WTC11 (cell line): Measurements from ENCODE around the gene GNG13. TPM values are rescaled to one million over a fixed set of nuclear protein-coding genes. Genes with fewer than 3 reads are reported as not detected.

ENCODE experiments used
- ATAC-seq: fragments of 200-7000 bp; cut with Tn5 transposase; 2 replicates; pipeline ENCODE4 v1.10.0; 2021; ENCODE audit warnings: mild to moderate bottlenecking, moderate library complexity
- CTCF ChIA-PET: fragments of 300-600 bp; sonication (Branson Sonifier 250); formaldehyde crosslinking; loops from one replicate; lab custom pipeline; 2021; ENCODE audit warnings: antibody characterized with exemption; lab: Charles Lee
- POLR2A ChIA-PET: fragments of 350-600 bp; sonication (Branson Sonifier 250); formaldehyde crosslinking; loops from one replicate; lab custom pipeline; 2021; ENCODE audit warnings: antibody characterized with exemption; lab: Charles Lee
- DNase-seq: peaks from one replicate; pipeline ENCODE4 v3.0.0; 2021; ENCODE audit warnings: low spot score
- H3K27ac Mint-ChIP-seq: 2 replicates; pipeline ENCODE4 v1.8.0; 2021; ENCODE audit warnings: mixed read lengths
- H3K27me3 Mint-ChIP-seq: 2 replicates; pipeline ENCODE4 v1.8.0; 2021; ENCODE audit warnings: low read depth, mild to moderate bottlenecking, moderate library complexity, mixed read lengths
- H3K36me3 Mint-ChIP-seq: 2 replicates; pipeline ENCODE4 v1.8.0; 2021; ENCODE audit warnings: mixed read lengths
- H3K4me1 Mint-ChIP-seq: 2 replicates; pipeline ENCODE4 v1.8.0; 2022; ENCODE audit warnings: mixed read lengths
- H3K4me3 Mint-ChIP-seq: 2 replicates; pipeline ENCODE4 v1.8.0; 2021; ENCODE audit warnings: mild to moderate bottlenecking, moderate library complexity, mixed read lengths
- H3K9me3 Mint-ChIP-seq: 2 replicates; pipeline ENCODE4 v1.8.0; 2021; ENCODE audit warnings: mixed read lengths
- ATF1 ChIP-seq: sonication (generic); formaldehyde crosslinking; IDR thresholded peaks from 2 replicates; pipeline ENCODE4 v1.8.1; 2023; ENCODE audit warnings: mild to moderate bottlenecking, moderate library complexity, missing genetic modification reagents
- ELF4 ChIP-seq: sonication (generic); formaldehyde crosslinking; IDR thresholded peaks from 2 replicates; pipeline ENCODE4 v1.8.1; 2022; ENCODE audit warnings: low read depth, mild to moderate bottlenecking, moderate library complexity, missing genetic modification reagents
- EMX1 ChIP-seq: fragments of 250-450 bp; sonication (Bioruptor Pico); IDR thresholded peaks from 2 replicates; pipeline ENCODE4 v1.8.0; 2021; ENCODE audit warnings: mild to moderate bottlenecking
- FOXJ3 ChIP-seq: sonication (generic); formaldehyde crosslinking; IDR thresholded peaks from 2 replicates; pipeline ENCODE4 v1.9.0; 2021; ENCODE audit warnings: missing genetic modification reagents, mild to moderate bottlenecking, borderline replicate concordance
- GRHL2 ChIP-seq: fragments of 250-450 bp; sonication (Bioruptor Pico); IDR thresholded peaks from 2 replicates; pipeline ENCODE4 v1.8.0; 2022; ENCODE audit warnings: mild to moderate bottlenecking, moderate library complexity; ENCODE audit not compliant: insufficient replicate concordance, severe bottlenecking
- MXD4 ChIP-seq: fragments of 250-450 bp; sonication (Bioruptor Pico); IDR thresholded peaks from 2 replicates; pipeline ENCODE4 v1.8.0; 2021; ENCODE audit warnings: mild to moderate bottlenecking, moderate library complexity, borderline replicate concordance
- NFYB ChIP-seq: sonication (generic); formaldehyde crosslinking; conservative IDR thresholded peaks from 2 replicates; pipeline ENCODE4 v1.8.0; 2022; ENCODE audit warnings: low read depth, missing genetic modification reagents
- NR1H2 ChIP-seq: sonication (generic); formaldehyde crosslinking; IDR thresholded peaks from 2 replicates; pipeline ENCODE4 v1.9.0; 2021; ENCODE audit warnings: mild to moderate bottlenecking, moderate library complexity, missing genetic modification reagents
- SMAD3 ChIP-seq: sonication (generic); formaldehyde crosslinking; IDR thresholded peaks from 2 replicates; pipeline ENCODE4 v1.8.0; 2022; ENCODE audit warnings: missing genetic modification reagents, mild to moderate bottlenecking, borderline replicate concordance
- SP1 ChIP-seq: sonication (generic); formaldehyde crosslinking; conservative IDR thresholded peaks from 2 replicates; pipeline ENCODE4 v1.8.1; 2022; ENCODE audit warnings: missing genetic modification reagents
- USF2 ChIP-seq: sonication (generic); formaldehyde crosslinking; IDR thresholded peaks from 2 replicates; pipeline ENCODE4 v1.8.1; 2023; ENCODE audit warnings: mild to moderate bottlenecking, missing genetic modification reagents, moderate library complexity
- ZNF281 ChIP-seq: sonication (generic); formaldehyde crosslinking; IDR thresholded peaks from 2 replicates; pipeline ENCODE4 v1.8.0; 2023; ENCODE audit warnings: mild to moderate bottlenecking, missing genetic modification reagents
- ZNF317 ChIP-seq: sonication (generic); formaldehyde crosslinking; IDR thresholded peaks from 2 replicates; pipeline ENCODE4 v1.8.1; 2023; ENCODE audit warnings: low read depth, mild to moderate bottlenecking, moderate library complexity, missing genetic modification reagents, borderline replicate concordance
- ZNF512 ChIP-seq: sonication (generic); formaldehyde crosslinking; IDR thresholded peaks from 2 replicates; pipeline ENCODE4 v1.8.1; 2022; ENCODE audit warnings: missing genetic modification reagents, borderline replicate concordance
- ZNF671 ChIP-seq: fragments of 250-450 bp; sonication (Bioruptor Pico); IDR thresholded peaks from 2 replicates; pipeline ENCODE4 v1.8.0; 2021; ENCODE audit warnings: mild to moderate bottlenecking
- total RNA-seq: library from RNA; stranded (reverse); gene quantifications from 3 replicates; pipeline ENCODE4 v1.2.3, GENCODE V29; 2021
- TF ChIP-seq, protein P1 (sequence below): fragments of 250-450 bp; sonication (Bioruptor Pico); IDR thresholded peaks from 2 replicates; pipeline ENCODE4 v1.9.0; 2021; ENCODE audit warnings: mild to moderate bottlenecking
- TF ChIP-seq, protein P2 (sequence below): sonication (generic); formaldehyde crosslinking; IDR thresholded peaks from 2 replicates; pipeline ENCODE4 v1.8.1; 2023; ENCODE audit warnings: mild to moderate bottlenecking, moderate library complexity, missing genetic modification reagents
- TF ChIP-seq, protein P3 (sequence below): sonication (generic); formaldehyde crosslinking; IDR thresholded peaks from 2 replicates; pipeline ENCODE4 v1.8.0; 2023; ENCODE audit warnings: missing genetic modification reagents, mild to moderate bottlenecking, borderline replicate concordance

The GNG13 gene
- total RNA-seq, 1 experiment from 2014 or later, result not detected

DNA sequence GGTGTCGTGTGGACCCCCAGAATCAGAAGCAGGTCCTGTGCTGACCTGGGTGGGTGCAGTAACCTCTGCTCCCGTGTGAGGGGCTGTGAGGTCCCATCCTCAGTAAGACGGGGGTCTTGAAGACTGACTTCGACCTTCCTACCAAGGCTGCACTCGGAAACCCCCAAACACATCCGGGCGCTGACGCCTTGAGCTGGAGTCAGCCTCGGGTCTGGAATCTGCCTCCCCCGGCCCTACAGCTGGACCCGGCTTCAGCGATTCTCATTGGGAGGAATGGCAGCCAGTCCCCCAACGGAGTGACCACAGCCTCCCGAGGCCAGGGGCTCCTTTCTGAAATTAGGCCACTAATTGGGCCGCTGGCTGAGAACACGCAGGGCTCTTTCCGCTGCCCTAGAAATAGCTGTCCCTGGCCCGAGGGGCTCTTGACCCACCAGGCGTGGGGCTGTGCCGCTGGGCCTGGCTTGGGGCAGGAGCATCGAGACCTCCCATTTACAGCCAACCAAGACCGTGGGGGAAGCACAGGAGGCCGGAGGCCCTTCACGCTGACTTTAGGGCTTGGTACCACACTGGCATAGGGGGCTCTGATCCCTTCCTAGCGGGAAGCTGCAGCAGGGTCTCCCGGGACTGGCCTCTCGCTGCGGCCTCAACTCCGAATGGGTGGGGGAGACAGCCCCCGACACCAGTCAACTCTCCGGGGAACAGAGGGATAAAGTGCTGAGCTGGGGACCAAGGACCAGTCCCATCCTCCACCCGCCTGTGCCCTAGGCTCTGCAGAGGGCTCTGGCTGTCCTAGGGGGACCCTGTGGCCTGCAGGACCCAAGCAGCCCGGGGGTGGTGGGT, 2.6 kb upstream of the GNG13 start (continued):
- TF ChIP-seq USF2 (CRISPR knock-in tag) (no peak), SP1 (CRISPR knock-in tag) (no peak), FOXJ3 (CRISPR knock-in tag) (no peak), ZNF281 (CRISPR knock-in tag) (no peak), ZNF317 (CRISPR knock-in tag) (no peak), ZNF671 (no peak), NR1H2 (CRISPR knock-in tag) (no peak)
- TF ChIP-seq, protein P1, sequence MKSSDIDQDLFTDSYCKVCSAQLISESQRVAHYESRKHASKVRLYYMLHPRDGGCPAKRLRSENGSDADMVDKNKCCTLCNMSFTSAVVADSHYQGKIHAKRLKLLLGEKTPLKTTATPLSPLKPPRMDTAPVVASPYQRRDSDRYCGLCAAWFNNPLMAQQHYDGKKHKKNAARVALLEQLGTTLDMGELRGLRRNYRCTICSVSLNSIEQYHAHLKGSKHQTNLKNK (CRISPR knock-in tag), result no peak
- TF ChIP-seq, protein P2, sequence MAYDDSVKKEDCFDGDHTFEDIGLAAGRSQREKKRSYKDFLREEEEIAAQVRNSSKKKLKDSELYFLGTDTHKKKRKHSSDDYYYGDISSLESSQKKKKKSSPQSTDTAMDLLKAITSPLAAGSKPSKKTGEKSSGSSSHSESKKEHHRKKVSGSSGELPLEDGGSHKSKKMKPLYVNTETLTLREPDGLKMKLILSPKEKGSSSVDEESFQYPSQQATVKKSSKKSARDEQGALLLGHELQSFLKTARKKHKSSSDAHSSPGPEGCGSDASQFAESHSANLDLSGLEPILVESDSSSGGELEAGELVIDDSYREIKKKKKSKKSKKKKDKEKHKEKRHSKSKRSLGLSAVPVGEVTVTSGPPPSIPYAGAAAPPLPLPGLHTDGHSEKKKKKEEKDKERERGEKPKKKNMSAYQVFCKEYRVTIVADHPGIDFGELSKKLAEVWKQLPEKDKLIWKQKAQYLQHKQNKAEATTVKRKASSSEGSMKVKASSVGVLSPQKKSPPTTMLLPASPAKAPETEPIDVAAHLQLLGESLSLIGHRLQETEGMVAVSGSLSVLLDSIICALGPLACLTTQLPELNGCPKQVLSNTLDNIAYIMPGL, result no peak
- TF ChIP-seq, protein P3, sequence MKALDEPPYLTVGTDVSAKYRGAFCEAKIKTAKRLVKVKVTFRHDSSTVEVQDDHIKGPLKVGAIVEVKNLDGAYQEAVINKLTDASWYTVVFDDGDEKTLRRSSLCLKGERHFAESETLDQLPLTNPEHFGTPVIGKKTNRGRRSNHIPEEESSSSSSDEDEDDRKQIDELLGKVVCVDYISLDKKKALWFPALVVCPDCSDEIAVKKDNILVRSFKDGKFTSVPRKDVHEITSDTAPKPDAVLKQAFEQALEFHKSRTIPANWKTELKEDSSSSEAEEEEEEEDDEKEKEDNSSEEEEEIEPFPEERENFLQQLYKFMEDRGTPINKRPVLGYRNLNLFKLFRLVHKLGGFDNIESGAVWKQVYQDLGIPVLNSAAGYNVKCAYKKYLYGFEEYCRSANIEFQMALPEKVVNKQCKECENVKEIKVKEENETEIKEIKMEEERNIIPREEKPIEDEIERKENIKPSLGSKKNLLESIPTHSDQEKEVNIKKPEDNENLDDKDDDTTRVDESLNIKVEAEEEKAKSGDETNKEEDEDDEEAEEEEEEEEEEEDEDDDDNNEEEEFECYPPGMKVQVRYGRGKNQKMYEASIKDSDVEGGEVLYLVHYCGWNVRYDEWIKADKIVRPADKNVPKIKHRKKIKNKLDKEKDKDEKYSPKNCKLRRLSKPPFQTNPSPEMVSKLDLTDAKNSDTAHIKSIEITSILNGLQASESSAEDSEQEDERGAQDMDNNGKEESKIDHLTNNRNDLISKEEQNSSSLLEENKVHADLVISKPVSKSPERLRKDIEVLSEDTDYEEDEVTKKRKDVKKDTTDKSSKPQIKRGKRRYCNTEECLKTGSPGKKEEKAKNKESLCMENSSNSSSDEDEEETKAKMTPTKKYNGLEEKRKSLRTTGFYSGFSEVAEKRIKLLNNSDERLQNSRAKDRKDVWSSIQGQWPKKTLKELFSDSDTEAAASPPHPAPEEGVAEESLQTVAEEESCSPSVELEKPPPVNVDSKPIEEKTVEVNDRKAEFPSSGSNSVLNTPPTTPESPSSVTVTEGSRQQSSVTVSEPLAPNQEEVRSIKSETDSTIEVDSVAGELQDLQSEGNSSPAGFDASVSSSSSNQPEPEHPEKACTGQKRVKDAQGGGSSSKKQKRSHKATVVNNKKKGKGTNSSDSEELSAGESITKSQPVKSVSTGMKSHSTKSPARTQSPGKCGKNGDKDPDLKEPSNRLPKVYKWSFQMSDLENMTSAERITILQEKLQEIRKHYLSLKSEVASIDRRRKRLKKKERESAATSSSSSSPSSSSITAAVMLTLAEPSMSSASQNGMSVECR (CRISPR knock-in tag), result no peak

DNA sequence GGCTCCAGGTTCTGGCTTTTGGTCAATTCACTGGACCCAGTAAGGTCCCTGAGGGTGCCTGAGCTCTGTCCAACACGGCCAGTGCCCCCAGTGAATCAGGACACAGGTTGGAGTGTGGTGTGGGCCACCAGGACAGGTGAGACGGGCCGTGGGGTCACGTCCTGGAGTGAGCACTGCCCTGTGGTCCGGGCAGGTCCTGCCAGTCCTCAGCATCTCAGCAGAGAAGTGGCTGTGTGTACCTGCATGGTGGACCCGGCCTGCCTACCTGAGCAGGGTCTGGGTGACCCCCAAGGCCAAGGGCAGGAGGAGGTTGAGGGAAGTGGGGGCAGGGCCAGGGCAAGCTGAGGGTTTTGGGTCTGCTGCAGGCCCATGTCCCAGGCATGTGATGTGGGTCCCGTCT, 1.9 kb upstream of the GNG13 start:
- H3K27me3 Mint-ChIP-seq, result peaks cover 39% of the 10 kb centered on the region
- ATAC-seq (no peak), DNase-seq (no peak)
- no peaks in the 10 kb centered on the region for H3K4me1 Mint-ChIP-seq
- no peak overlapping the region for H3K4me3 Mint-ChIP-seq
- H3K27ac Mint-ChIP-seq, result no peak overlapping the region
- ChIA-PET CTCF (no interaction called here), POLR2A (interaction anchor here (1.5 to 2.8 kb wide), 2 partner anchors 13 to 82 kb away, joined by 3 to 12 read pairs; partner anchors contain the start of genes CHTF18 and RPUSD1)
- peaks cover 4% of the 10 kb centered on the region for H3K36me3 Mint-ChIP-seq
- no peaks in the 10 kb centered on the region for H3K9me3 Mint-ChIP-seq
- TF ChIP-seq NFYB (CRISPR knock-in tag) (no peak), SMAD3 (CRISPR knock-in tag) (no peak), MXD4 (CRISPR knock-in tag) (no peak), ELF4 (CRISPR knock-in tag) (no peak), GRHL2 (CRISPR knock-in tag) (no peak), ZNF512 (no peak), ZNF281 (CRISPR knock-in tag) (no peak), EMX1 (no peak), NR1H2 (CRISPR knock-in tag) (no peak), ATF1 (CRISPR knock-in tag) (no peak)
- TF ChIP-seq, protein P1 (CRISPR knock-in tag), result no peak
